ENCODE data around the gene SLC26A9. TPM values are rescaled to one million over a fixed set of nuclear protein-coding genes. Genes with fewer than 3 reads are reported as not detected.

SLC26A9 gene
- total and polyA plus RNA-seq, 2 donors from 2014 or later = 0.69 to 5.9 TPM

DNA sequence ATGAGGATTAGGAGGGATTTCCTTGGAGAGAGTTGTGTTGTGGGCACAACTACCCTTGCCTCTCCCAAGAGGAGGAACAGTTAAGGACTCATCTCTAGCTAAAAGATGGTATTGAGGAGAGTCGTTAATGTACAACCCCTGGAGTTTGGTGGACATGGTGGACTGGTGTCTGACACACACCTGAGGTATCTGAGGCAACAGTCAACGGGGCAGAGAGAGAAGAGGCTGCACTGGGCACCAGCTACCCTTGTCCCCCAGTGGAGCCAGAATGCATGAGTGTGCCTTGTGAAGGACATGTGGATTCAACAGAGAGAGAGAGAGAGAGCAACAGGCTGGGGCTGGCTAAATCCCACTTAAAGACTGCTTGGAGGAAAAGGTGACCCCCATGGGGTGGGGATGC is 47.0 kb upstream of the SLC26A9 start:
- H3K4me3 ChIP-seq (ENCODE audit: low read length in 3 of 3) = no peak overlapping the region
- H3K27me3 ChIP-seq (ENCODE audit: control insufficient read depth, insufficient read depth, low read length) = no peaks in the 10 kb centered on the region
- H3K36me3 ChIP-seq (ENCODE audit: control insufficient read depth in 2 of 3, insufficient read depth in 3 of 3, low read length in 3 of 3) = no peaks in the 10 kb centered on the region
- no peaks in the 10 kb centered on the region for H3K9me3 ChIP-seq (ENCODE audit: control insufficient read depth in 2 of 3, insufficient read depth in 1 of 3, low read length in 3 of 3)
- intact Hi-C loops (cut with DNase I) = no loop called here
- TF ChIP-seq, protein P1, sequence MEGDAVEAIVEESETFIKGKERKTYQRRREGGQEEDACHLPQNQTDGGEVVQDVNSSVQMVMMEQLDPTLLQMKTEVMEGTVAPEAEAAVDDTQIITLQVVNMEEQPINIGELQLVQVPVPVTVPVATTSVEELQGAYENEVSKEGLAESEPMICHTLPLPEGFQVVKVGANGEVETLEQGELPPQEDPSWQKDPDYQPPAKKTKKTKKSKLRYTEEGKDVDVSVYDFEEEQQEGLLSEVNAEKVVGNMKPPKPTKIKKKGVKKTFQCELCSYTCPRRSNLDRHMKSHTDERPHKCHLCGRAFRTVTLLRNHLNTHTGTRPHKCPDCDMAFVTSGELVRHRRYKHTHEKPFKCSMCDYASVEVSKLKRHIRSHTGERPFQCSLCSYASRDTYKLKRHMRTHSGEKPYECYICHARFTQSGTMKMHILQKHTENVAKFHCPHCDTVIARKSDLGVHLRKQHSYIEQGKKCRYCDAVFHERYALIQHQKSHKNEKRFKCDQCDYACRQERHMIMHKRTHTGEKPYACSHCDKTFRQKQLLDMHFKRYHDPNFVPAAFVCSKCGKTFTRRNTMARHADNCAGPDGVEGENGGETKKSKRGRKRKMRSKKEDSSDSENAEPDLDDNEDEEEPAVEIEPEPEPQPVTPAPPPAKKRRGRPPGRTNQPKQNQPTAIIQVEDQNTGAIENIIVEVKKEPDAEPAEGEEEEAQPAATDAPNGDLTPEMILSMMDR (IDR thresholded peaks at IDR 0.05; ENCODE audit: borderline replicate concordance, extremely low read depth, insufficient read depth) = no peak
- FAIRE-seq (no peak), DNase-seq (no peak)
- H3K27ac ChIP-seq (ENCODE audit: low read depth in 2 of 2, low read length in 2 of 2) = no peak overlapping the region
- no peak overlapping the region for H3K9ac ChIP-seq (ENCODE audit: low read length in 3 of 3)
- H3K4me1 ChIP-seq (ENCODE audit: control insufficient read depth in 2 of 3, insufficient read depth in 2 of 3, low read depth in 1 of 3, low read length in 3 of 3) = no peaks in the 10 kb centered on the region

DNA sequence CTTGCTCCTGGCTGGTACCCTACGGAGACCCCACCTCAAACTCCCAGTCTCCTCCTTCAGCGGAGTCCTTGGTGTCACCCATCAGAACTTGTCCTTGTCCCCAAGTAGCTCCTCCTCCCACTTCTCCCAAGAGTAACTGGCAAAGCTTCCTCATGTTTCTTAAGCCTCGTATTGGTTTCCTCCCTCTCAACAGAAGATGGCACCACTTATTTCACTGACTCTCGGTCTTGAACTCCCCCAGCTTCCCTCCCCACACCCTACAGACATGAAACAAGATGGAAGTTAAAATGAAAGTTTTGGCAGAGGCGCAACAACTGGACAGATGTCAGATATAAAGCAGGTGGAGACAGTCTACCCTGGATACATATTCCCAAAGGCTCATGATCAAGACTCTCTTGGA is 46.5 kb upstream of the SLC26A9 start:
- TF ChIP-seq, protein P1 (IDR thresholded peaks at IDR 0.05; ENCODE audit: borderline replicate concordance, extremely low read depth, insufficient read depth) = no peak

DNA sequence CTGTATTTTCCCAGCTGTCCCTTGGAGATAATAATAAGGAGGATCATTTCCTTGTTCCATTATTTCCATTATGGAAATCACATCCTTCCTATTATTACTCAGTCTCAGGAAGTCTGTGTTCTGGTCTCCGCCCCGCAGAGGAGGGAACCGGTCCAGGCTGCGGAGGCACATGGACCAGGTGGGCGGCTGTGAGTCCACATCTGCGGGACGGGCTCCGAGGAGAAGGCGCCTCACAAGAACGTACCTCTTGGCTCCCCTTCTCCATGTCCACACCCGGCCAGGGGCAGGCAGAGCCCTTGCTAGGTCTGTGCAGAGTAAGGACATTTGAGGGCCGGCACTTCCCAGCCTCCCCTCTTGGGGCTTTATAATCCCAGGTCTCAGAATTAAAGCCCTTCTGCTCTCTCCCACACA is 45.3 kb upstream of the SLC26A9 start:
- Histone ChIP-seq H3K9me3 (ENCODE audit: control insufficient read depth in 2 of 3, insufficient read depth in 1 of 3, low read length in 3 of 3) (no peaks in the 10 kb centered on the region), H3K9ac (ENCODE audit: low read length in 3 of 3) (no peak overlapping the region), H3K27ac (ENCODE audit: low read depth in 2 of 2, low read length in 2 of 2) (no peak overlapping the region), H3K36me3 (ENCODE audit: control insufficient read depth in 2 of 3, insufficient read depth in 3 of 3, low read length in 3 of 3) (no peaks in the 10 kb centered on the region), H3K4me1 (ENCODE audit: control insufficient read depth in 2 of 3, insufficient read depth in 2 of 3, low read depth in 1 of 3, low read length in 3 of 3) (no peaks in the 10 kb centered on the region), H3K4me3 (ENCODE audit: low read length in 3 of 3) (no peak overlapping the region), H3K27me3 (ENCODE audit: control insufficient read depth, insufficient read depth, low read length) (no peaks in the 10 kb centered on the region)
- FAIRE-seq (no peak), DNase-seq (no peak)
- intact Hi-C loops (cut with DNase I) = no loop called here
- TF ChIP-seq, protein P1 (IDR thresholded peaks at IDR 0.05; ENCODE audit: borderline replicate concordance, extremely low read depth, insufficient read depth) = no peak

More for the DNA sequence above, 46.5 kb upstream of the SLC26A9 start:
- Histone ChIP-seq H3K4me3 (ENCODE audit: low read length in 3 of 3) (no peak overlapping the region), H3K4me1 (ENCODE audit: control insufficient read depth in 2 of 3, insufficient read depth in 2 of 3, low read depth in 1 of 3, low read length in 3 of 3) (no peaks in the 10 kb centered on the region), H3K9me3 (ENCODE audit: control insufficient read depth in 2 of 3, insufficient read depth in 1 of 3, low read length in 3 of 3) (no peaks in the 10 kb centered on the region), H3K9ac (ENCODE audit: low read length in 3 of 3) (no peak overlapping the region), H3K27me3 (ENCODE audit: control insufficient read depth, insufficient read depth, low read length) (no peaks in the 10 kb centered on the region), H3K36me3 (ENCODE audit: control insufficient read depth in 2 of 3, insufficient read depth in 3 of 3, low read length in 3 of 3) (no peaks in the 10 kb centered on the region), H3K27ac (ENCODE audit: low read depth in 2 of 2, low read length in 2 of 2) (no peak overlapping the region)
- intact Hi-C loops (cut with DNase I) = no loop called here
- DNase-seq (no peak), FAIRE-seq (no peak)

DNA sequence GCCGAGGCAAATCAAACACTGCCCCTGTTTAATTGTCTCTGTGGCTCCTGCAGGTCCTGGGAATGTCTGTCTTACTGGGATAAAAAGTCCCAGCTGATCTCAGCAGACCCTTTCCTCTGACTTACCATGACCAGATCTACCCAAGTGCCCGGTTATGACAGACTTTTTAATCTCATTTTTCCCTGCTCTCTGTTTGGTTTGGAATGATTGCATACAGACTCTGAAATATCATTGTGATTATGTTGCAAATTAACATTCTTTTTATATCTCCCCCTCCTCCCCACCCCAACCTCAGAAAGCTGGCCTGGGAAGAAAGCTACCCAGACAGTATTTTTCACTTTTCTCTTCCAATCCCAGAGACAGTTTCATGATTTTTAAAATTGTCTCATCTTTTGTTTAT is 43.6 kb upstream of the SLC26A9 start:
- no peaks in the 10 kb centered on the region for H3K4me1 ChIP-seq (ENCODE audit: control insufficient read depth in 2 of 3, insufficient read depth in 2 of 3, low read depth in 1 of 3, low read length in 3 of 3)
- FAIRE-seq (no peak), DNase-seq (no peak)
- no peaks in the 10 kb centered on the region for H3K9me3 ChIP-seq (ENCODE audit: control insufficient read depth in 2 of 3, insufficient read depth in 1 of 3, low read length in 3 of 3)
- no peak overlapping the region for H3K4me3 ChIP-seq (ENCODE audit: low read length in 3 of 3)
- TF ChIP-seq, protein P1 (IDR thresholded peaks at IDR 0.05; ENCODE audit: borderline replicate concordance, extremely low read depth, insufficient read depth) = no peak
- H3K27me3 ChIP-seq (ENCODE audit: control insufficient read depth, insufficient read depth, low read length) = no peaks in the 10 kb centered on the region
- intact Hi-C loops (cut with DNase I) = no loop called here
- H3K9ac ChIP-seq (ENCODE audit: low read length in 3 of 3) = no peak overlapping the region
- no peaks in the 10 kb centered on the region for H3K36me3 ChIP-seq (ENCODE audit: control insufficient read depth in 2 of 3, insufficient read depth in 3 of 3, low read length in 3 of 3)
- no peak overlapping the region for H3K27ac ChIP-seq (ENCODE audit: low read depth in 2 of 2, low read length in 2 of 2)

Data from kidney (tissue), 14 donors.